Measurements from ENCODE around the gene DCAF6.
"Not testable (repeated sequence)": the region's sequence is repeated elsewhere in the genome, so short reads cannot be mapped to it uniquely, and the experiment has no call there.

- TF ChIP-seq CTCF (conservative IDR thresholded peaks at IDR 0.05 in 1 of 2, IDR thresholded peaks at IDR 0.05 in 1 of 2; ENCODE audit: extremely low read depth in 1 of 2, insufficient read depth in 1 of 2, low read depth in 1 of 2, low read length in 2 of 2); EZH2 (IDR thresholded peaks at IDR 0.05; ENCODE audit: borderline replicate concordance, low read length): not testable (repeated sequence)
Measured at GRCh38 chr1:167928919-167929318, 7.6 kb upstream of the DCAF6 start.

Data from mammary epithelial cell (primary cell).